Skeletal muscle tissue (tissue), 4 donors: Measurements from ENCODE around the gene SUGP1. TPM values are rescaled to one million over a fixed set of nuclear protein-coding genes. Genes with fewer than 3 reads are reported as not detected.

Experiments
- H3K27ac ChIP-seq: one replicate; pipeline ENCODE4 v1.7.0; 2013; ENCODE audit warnings: mild to moderate bottlenecking, low read depth, low read length, inconsistent platforms
- H3K27me3 ChIP-seq, 3 donors: one replicate each; pipeline ENCODE4 v1.7.0; 2013; ENCODE audit warnings: low read length in 3 of 3; ENCODE audit not compliant: control insufficient read depth in 3 of 3, insufficient read depth in 3 of 3
- H3K36me3 ChIP-seq, 3 donors: one replicate each; pipeline ENCODE4 v1.7.0; 2013; ENCODE audit warnings: low read length in 3 of 3; ENCODE audit not compliant: control insufficient read depth in 3 of 3, insufficient read depth in 3 of 3
- H3K4me1 ChIP-seq, 3 donors: one replicate each; pipeline ENCODE4 v1.7.0; 2013; ENCODE audit warnings: low read length in 3 of 3, mild to moderate bottlenecking in 3 of 3; ENCODE audit not compliant: control insufficient read depth in 3 of 3, insufficient read depth in 3 of 3
- H3K4me3 ChIP-seq, 3 donors: one replicate each; pipeline ENCODE4 v1.7.0; 2013; ENCODE audit warnings: low read length in 3 of 3
- H3K9ac ChIP-seq, 3 donors: one replicate each; pipeline ENCODE4 v1.7.0; 2013; ENCODE audit warnings: low read length in 3 of 3, mild to moderate bottlenecking in 3 of 3, moderate library complexity in 2 of 3, low read depth in 1 of 3
- H3K9me3 ChIP-seq, 3 donors: one replicate each; pipeline ENCODE4 v1.7.0; 2013; ENCODE audit warnings: low read length in 3 of 3; ENCODE audit not compliant: control insufficient read depth in 3 of 3
- total RNA-seq: library from RNA; depleted of rRNA; stranded (reverse); fragments of >200 nt; gene quantifications from one replicate; pipeline ENCODE4 v1.2.3, GENCODE V29; 2014
- donor health status: Osteomylitis.

The SUGP1 gene
- total RNA-seq, 1 donor from 2014 or later, result 13.6 TPM

DNA sequence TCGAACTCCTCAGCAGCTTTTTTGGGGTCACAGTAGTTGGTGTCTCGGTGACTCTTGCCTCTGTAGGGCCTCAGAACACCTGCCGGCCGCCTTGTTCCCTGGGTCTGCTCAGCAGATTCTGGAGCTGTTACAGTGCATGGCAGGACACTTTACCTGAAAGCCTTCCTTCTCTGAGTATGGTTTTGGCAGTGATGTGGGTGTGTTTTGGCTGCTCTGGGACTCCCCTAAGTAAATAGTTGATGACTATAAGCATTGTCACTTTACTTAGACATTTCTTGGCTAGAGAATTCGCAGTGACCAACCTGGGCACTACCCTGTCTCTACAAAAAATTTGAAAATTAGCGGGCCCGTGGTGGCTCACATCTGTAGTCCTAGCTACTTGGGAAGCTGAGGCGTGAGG lies 7.4 kb upstream of the SUGP1 start:
- H3K9ac ChIP-seq, result no peak overlapping the region
- H3K4me1 ChIP-seq, result peaks cover 22 to 24% (median 23%) of the 10 kb centered on the region in 3 donors
- H3K27me3 ChIP-seq, result no peaks in the 10 kb centered on the region
- H3K4me3 ChIP-seq, result no peak overlapping the region
- H3K9me3 ChIP-seq, result no peaks in the 10 kb centered on the region
- H3K36me3 ChIP-seq, result peaks cover 30 to 49% (median 33%) of the 10 kb centered on the region in 3 donors
- no peak overlapping the region for H3K27ac ChIP-seq

GRCh38 chr19:19324059-19324770 lies 3.9 kb upstream of the SUGP1 start:
- H3K27ac ChIP-seq, result peak overlapping the region; percentile 89
- H3K4me1 ChIP-seq, result peaks cover 41 to 43% (median 42%) of the 10 kb centered on the region in 3 donors
- peak overlapping the region; percentile 22 to 55 (median 48) for H3K9ac ChIP-seq
- no peaks in the 10 kb centered on the region for H3K9me3 ChIP-seq
- no peaks in the 10 kb centered on the region for H3K27me3 ChIP-seq
- H3K4me3 ChIP-seq, result peak overlapping the region; percentile 44 to 60 (median 47)
- peaks cover 20 to 31% (median 21%) of the 10 kb centered on the region in 3 donors for H3K36me3 ChIP-seq

- Histone ChIP-seq H3K27ac (peak overlapping the region; percentile 97), H3K4me3 (peak overlapping the region; percentile 95 to 98 (median 96)), H3K36me3 (peaks cover 11 to 26% (median 19%) of the 10 kb centered on the region in 3 donors), H3K4me1 (peaks cover 44 to 51% (median 48%) of the 10 kb centered on the region in 3 donors), H3K9ac (peak overlapping the region; percentile 98 to 100 (median 99)), H3K9me3 (no peaks in the 10 kb centered on the region), H3K27me3 (no peaks in the 10 kb centered on the region)
These were observed 850 bp upstream of the SUGP1 start for GRCh38 chr19:19321141-19321577.

DNA sequence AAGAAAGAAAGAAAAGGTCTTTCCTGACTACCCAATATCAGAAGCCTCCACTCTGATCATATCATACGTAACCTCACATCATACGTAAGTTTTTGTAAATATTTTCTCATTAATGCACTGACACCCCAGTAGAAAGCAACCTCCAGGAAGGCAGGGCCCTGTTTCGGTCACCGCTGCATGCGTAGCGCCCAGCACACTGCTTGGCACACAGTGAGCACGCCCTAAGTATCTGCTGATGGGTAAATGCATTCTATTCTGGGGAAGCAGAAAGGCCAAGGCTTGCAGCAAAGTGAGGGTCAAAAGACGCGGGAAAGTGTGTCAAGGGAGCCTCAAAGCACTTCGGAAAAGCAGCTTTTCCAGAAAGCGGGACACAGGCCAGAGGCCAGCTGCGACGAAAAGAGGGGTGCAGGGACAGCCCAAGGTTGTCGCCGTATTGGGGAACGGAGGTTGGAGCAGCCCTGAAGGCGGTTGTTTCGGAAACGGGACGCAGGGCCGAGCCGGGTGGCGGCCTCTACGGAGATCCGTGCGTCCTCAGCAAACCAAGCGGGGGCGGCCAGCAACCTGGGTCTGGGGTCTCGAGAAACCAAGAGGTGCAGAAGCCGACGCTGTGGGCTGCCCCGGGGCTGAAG lies 463 bp downstream of the SUGP1 start:
- Histone ChIP-seq H3K4me1 (peaks cover 36 to 50% (median 41%) of the 10 kb centered on the region in 3 donors), H3K27ac (peak overlapping the region; percentile 97), H3K4me3 (peak overlapping the region; percentile 95 to 98 (median 96)), H3K36me3 (peaks cover 14 to 32% (median 17%) of the 10 kb centered on the region in 3 donors), H3K9me3 (no peaks in the 10 kb centered on the region), H3K27me3 (no peaks in the 10 kb centered on the region), H3K9ac (peak overlapping the region; percentile 98 to 100 (median 99))

GRCh38 chr19:19316082-19316481 lies 4.2 kb downstream of the SUGP1 start:
- H3K27me3 ChIP-seq, result no peaks in the 10 kb centered on the region
- no peaks in the 10 kb centered on the region for H3K9me3 ChIP-seq
- H3K27ac ChIP-seq, result peak overlapping the region; percentile 29
- H3K36me3 ChIP-seq, result peaks cover 17 to 23% (median 20%) of the 10 kb centered on the region in 3 donors
- peak overlapping the region in 2 of 3 donors; percentile 8 to 21 for H3K9ac ChIP-seq
- H3K4me1 ChIP-seq, result peaks cover 11 to 22% (median 18%) of the 10 kb centered on the region in 3 donors
- H3K4me3 ChIP-seq, result no peak overlapping the region

DNA sequence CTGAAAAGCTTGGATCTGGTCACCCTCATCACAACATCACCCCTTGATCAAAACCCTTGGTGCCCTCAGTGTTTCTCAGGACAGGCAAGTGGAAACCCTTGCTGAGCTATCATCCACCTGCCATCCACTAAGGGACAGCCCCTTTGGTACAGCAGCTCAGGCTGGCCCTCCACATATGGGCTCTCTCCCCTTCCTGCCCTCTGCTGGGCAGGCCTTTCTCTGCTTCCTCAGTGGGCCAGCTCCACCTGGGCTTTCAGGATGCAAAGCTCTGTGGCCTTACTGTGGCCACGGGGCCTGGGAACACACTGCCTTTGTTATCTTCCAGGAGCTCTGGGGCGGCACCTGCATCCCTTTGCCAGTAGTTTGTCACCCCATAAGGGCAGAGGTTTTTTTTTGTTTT lies 4.9 kb downstream of the SUGP1 start:
- no peaks in the 10 kb centered on the region for H3K27me3 ChIP-seq

DNA sequence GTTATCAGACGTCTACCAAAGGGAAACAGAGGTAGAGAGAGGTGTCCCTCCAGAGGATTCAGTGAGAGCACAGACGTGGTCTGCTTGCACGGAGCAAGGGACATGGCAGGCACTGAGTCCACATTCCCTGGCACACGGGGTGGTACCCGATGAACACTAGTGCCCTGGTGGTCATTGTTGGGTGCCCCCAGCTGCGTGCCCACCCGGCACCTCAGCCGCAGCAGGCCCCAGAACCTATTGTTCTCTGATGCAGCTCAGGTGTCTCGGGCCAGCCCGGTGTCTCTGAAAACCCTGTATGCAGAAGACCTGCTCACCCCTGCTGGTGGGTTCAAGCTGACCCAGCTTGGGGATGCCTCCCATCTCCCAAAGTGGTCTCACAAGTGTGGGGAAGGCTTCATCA lies 11.9 kb downstream of the SUGP1 start:
- no peaks in the 10 kb centered on the region for H3K9me3 ChIP-seq
- H3K27me3 ChIP-seq, result no peaks in the 10 kb centered on the region
- H3K27ac ChIP-seq, result no peak overlapping the region
- H3K36me3 ChIP-seq, result peaks cover 41 to 62% (median 51%) of the 10 kb centered on the region in 3 donors
- no peak overlapping the region for H3K4me3 ChIP-seq
- no peak overlapping the region for H3K9ac ChIP-seq
- peaks cover 0 to 2% (median 0%) of the 10 kb centered on the region in 3 donors for H3K4me1 ChIP-seq

More for the DNA sequence above, 4.9 kb downstream of the SUGP1 start:
- H3K9me3 ChIP-seq, result no peaks in the 10 kb centered on the region
- peak overlapping the region in 1 of 3 donors; percentile 25 for H3K9ac ChIP-seq
- no peak overlapping the region for H3K4me3 ChIP-seq
- H3K4me1 ChIP-seq, result peaks cover 11 to 22% (median 18%) of the 10 kb centered on the region in 3 donors
- peak overlapping the region; percentile 29 for H3K27ac ChIP-seq
- H3K36me3 ChIP-seq, result peaks cover 14 to 26% (median 20%) of the 10 kb centered on the region in 3 donors

DNA sequence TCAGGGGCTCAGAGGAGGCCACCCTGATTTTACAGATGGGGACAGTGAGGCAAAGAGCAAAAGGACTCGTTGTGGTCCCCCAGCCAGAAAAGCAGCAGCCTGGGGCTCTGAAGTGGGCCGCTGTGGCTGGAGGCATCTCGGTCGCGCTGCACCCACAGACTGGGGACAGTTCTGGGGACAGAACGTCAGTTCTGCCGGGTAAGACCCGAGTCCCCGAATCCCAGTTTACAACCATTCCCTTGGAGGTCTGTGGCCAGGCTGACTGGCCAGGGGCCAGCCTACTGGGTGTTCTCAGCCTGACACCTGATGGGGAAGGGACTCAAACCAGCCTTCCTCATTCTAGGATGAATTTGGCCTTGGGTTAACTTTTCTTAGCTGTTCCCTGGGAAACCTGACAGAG lies 14.1 kb downstream of the SUGP1 start:
- Histone ChIP-seq H3K9ac (no peak overlapping the region), H3K9me3 (no peaks in the 10 kb centered on the region), H3K4me1 (no peaks in the 10 kb centered on the region), H3K4me3 (no peak overlapping the region), H3K36me3 (peaks cover 58 to 81% (median 69%) of the 10 kb centered on the region in 3 donors), H3K27me3 (no peaks in the 10 kb centered on the region), H3K27ac (no peak overlapping the region)

DNA sequence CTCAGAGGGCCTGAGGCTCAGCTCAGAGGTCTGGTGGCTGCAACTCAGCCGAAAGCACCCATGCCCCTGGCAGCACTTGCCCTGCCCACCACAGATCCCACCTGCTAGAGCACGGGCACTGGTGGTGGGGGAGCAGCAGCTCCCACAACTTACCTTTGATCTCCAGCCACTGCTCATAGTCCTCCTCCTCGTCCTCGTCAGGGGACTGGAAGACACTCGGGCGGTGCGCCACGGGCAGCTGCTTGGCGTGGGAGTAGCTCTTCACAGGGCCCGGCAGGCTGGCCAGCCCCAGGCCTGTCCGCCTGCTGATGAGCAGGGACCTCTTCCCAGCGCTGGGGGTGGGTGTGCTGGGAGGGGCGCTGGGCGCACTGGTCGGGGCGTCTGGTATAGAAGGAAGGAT lies 14.6 kb downstream of the SUGP1 start:
- Histone ChIP-seq H3K4me3 (no peak overlapping the region), H3K36me3 (peaks cover 62 to 85% (median 74%) of the 10 kb centered on the region in 3 donors), H3K9me3 (no peaks in the 10 kb centered on the region), H3K9ac (no peak overlapping the region), H3K4me1 (no peaks in the 10 kb centered on the region), H3K27me3 (no peaks in the 10 kb centered on the region), H3K27ac (no peak overlapping the region)

- Histone ChIP-seq H3K27me3 (no peaks in the 10 kb centered on the region), H3K27ac (no peak overlapping the region), H3K9ac (no peak overlapping the region), H3K36me3 (peaks cover 64 to 83% (median 73%) of the 10 kb centered on the region in 3 donors), H3K9me3 (no peaks in the 10 kb centered on the region), H3K4me1 (no peaks in the 10 kb centered on the region), H3K4me3 (no peak overlapping the region)
These were observed 15.2 kb downstream of the SUGP1 start for GRCh38 chr19:19305066-19305465.
